GM12878 (cell line): ENCODE measurements around the gene EPAS1. TPM values are rescaled to one million over a fixed set of nuclear protein-coding genes. Genes with fewer than 3 reads are reported as not detected.

Experiments used
- ATAC-seq: fragments of 200-7000 bp; cut with Tn5 transposase; 3 replicates; pipeline ENCODE4 v1.9.1; 2020; ENCODE audit warnings: mild to moderate bottlenecking, moderate library complexity
- BruUV-seq: library from RNA; stranded (reverse); fragments of 400-500 nt; replicated peaks from 2 replicates; lab custom pipeline; 2021; lab: Mats Ljungman, UMichigan
- CTCF ChIA-PET: fragments of 300-600 bp; sonication (Branson Sonifier 250); formaldehyde crosslinking; extraction: SDS; loops from one replicate; lab custom pipeline; 2021; ENCODE audit warnings: inconsistent platforms; lab: Yijun Ruan, JAX
- POLR2A ChIA-PET: fragments of 350-600 bp; formaldehyde crosslinking; extraction: SDS; loops from one replicate; lab custom pipeline; 2021; ENCODE audit warnings: inconsistent platforms; lab: Charles Lee
- RAD21 ChIA-PET: fragments of 300-600 bp; sonication (Branson Sonifier 250); formaldehyde crosslinking; loops from one replicate; lab custom pipeline; 2023; ENCODE audit warnings: antibody characterized with exemption; ENCODE audit not compliant: unreplicated experiment; lab: Charles Lee
- SMC1A ChIA-PET: fragments of 300-600 bp; sonication (Branson Sonifier 250); formaldehyde crosslinking; loops from one replicate; lab custom pipeline; 2023; ENCODE audit not compliant: unreplicated experiment, uncharacterized antibody; lab: Charles Lee
- DNase-seq: peaks from one replicate; pipeline ENCODE4 v3.0.0-alpha.2; 2011; ENCODE audit warnings: low read depth, low spot score
- FAIRE-seq: peaks from 3 replicates; lab custom pipeline; 2011; peaks lifted over from hg19 to GRCh38; lab: Jason Lieb, UNC
- H2AFZ ChIP-seq: 2 replicates; pipeline ENCODE4 v1.6.0; 2011; ENCODE audit warnings: low read depth, low read length, control low read depth; ENCODE audit not compliant: control insufficient read depth
- H3K27ac ChIP-seq: 2 replicates; pipeline ENCODE4 v1.5.1; 2011; ENCODE audit warnings: control low read depth; ENCODE audit not compliant: control insufficient read depth, insufficient read depth
- H3K27me3 ChIP-seq, 2 experiments: replicated peaks in 1 of 2; 2 replicates each; pipeline versions ENCODE4 v1.6.0 to v1.6.1; 2011; ENCODE audit warnings: low read length in 1 of 2; ENCODE audit not compliant: control insufficient read depth in 2 of 2, insufficient read depth in 2 of 2
- H3K36me3 ChIP-seq, 2 experiments: 2 replicates each; pipeline ENCODE4 v1.5.1; 2011; ENCODE audit warnings: low read length in 1 of 2; ENCODE audit not compliant: control insufficient read depth in 2 of 2, insufficient read depth in 2 of 2
- H3K4me1 ChIP-seq: 2 replicates; pipeline ENCODE4 v1.6.1; 2011; ENCODE audit warnings: mild to moderate bottlenecking, low read length, moderate library complexity, mixed read lengths; ENCODE audit not compliant: control insufficient read depth, insufficient read depth
- H3K4me2 ChIP-seq: 2 replicates; pipeline ENCODE4 v1.6.0; 2011; ENCODE audit warnings: control low read depth; ENCODE audit not compliant: control insufficient read depth, insufficient read depth
- H3K4me3 ChIP-seq: fragments of 200-600 bp; sonication (generic); 2 replicates; pipeline ENCODE4 v1.5.1; 2016
- H3K79me2 ChIP-seq: 2 replicates; pipeline ENCODE4 v1.6.0; 2011; ENCODE audit warnings: low read length; ENCODE audit not compliant: control insufficient read depth, insufficient read depth
- H3K9ac ChIP-seq: 2 replicates; pipeline ENCODE4 v1.8.0; 2011; ENCODE audit warnings: low read length, control low read depth, mixed read lengths; ENCODE audit not compliant: control insufficient read depth, insufficient read depth
- H3K9me3 ChIP-seq: replicated peaks from 3 replicates; pipeline ENCODE4 v1.5.1; 2011; ENCODE audit warnings: mild to moderate bottlenecking, low read length; ENCODE audit not compliant: control insufficient read depth, insufficient read depth
- H4K20me1 ChIP-seq: 2 replicates; pipeline ENCODE4 v1.6.0; 2011; ENCODE audit not compliant: control insufficient read depth, insufficient read depth
- CEBPB ChIP-seq, 2 experiments: fragments of 150-350 bp in 1 of 2; IDR thresholded peaks; 2 replicates each; pipeline ENCODE4 v1.6.1; 2012 to 2014; ENCODE audit warnings: low read depth in 2 of 2, low read length in 2 of 2, borderline replicate concordance in 1 of 2, inconsistent platforms in 1 of 2
- CHD1 ChIP-seq: IDR thresholded peaks from 2 replicates; pipeline ENCODE4 v1.6.1; 2012; ENCODE audit warnings: low read depth, low read length, improper control_type of control experiment
- HCFC1 ChIP-seq: fragments of 150-350 bp; IDR thresholded peaks from 2 replicates; pipeline ENCODE4 v1.6.1; 2014; ENCODE audit warnings: low read length
- IKZF1 ChIP-seq: fragments of 450-650 bp; conservative IDR thresholded peaks from 2 replicates; pipeline ENCODE4 v1.6.1; 2017; ENCODE audit warnings: antibody characterized with exemption, mild to moderate bottlenecking
- JUND ChIP-seq: IDR thresholded peaks from 2 replicates; pipeline ENCODE4 v1.6.1; 2012; ENCODE audit warnings: low read depth, mild to moderate bottlenecking, low read length, improper control_type of control experiment, moderate library complexity
- MEF2B ChIP-seq: fragments of 450-650 bp; IDR thresholded peaks from 2 replicates; pipeline ENCODE4 v1.6.1; 2018; ENCODE audit warnings: mild to moderate bottlenecking, moderate library complexity; ENCODE audit not compliant: partially characterized antibody, poor library complexity, severe bottlenecking
- NFIC ChIP-seq: IDR thresholded peaks from 2 replicates; pipeline ENCODE4 v1.6.1; 2012; ENCODE audit warnings: low read depth, mild to moderate bottlenecking, inconsistent platforms, low read length, moderate library complexity
- NFYB ChIP-seq: IDR thresholded peaks from 2 replicates; pipeline ENCODE4 v1.6.1; 2011; ENCODE audit warnings: low read depth, mild to moderate bottlenecking, low read length, improper control_type of control experiment, moderate library complexity; ENCODE audit not compliant: insufficient read depth
- PKNOX1 ChIP-seq: fragments of 450-650 bp; IDR thresholded peaks from 2 replicates; pipeline ENCODE4 v1.6.1; 2016; ENCODE audit warnings: mild to moderate bottlenecking
- PML ChIP-seq: IDR thresholded peaks from 2 replicates; pipeline ENCODE4 v1.6.1; 2012; ENCODE audit warnings: low read length, inconsistent platforms
- POLR2A ChIP-seq: IDR thresholded peaks from 2 replicates; pipeline ENCODE4 v1.6.1; 2011; ENCODE audit warnings: low read depth, mild to moderate bottlenecking, low read length
- RCOR1 ChIP-seq: conservative IDR thresholded peaks from 2 replicates; pipeline ENCODE4 v1.6.1; 2012; ENCODE audit warnings: low read depth, low read length, improper control_type of control experiment
- SMAD5 ChIP-seq: IDR thresholded peaks from 2 replicates; pipeline ENCODE4 v1.6.1; 2016; ENCODE audit warnings: antibody characterized with exemption, low read depth
- SMC3 ChIP-seq: IDR thresholded peaks from 2 replicates; pipeline ENCODE4 v1.6.1; 2011; ENCODE audit warnings: low read length, improper control_type of control experiment, borderline replicate concordance
- SREBF2 ChIP-seq: IDR thresholded peaks from 2 replicates; pipeline ENCODE4 v1.6.1; 2012; ENCODE audit warnings: mild to moderate bottlenecking, low read length
- TARDBP ChIP-seq: IDR thresholded peaks from 2 replicates; pipeline ENCODE4 v1.6.1; 2016; ENCODE audit warnings: borderline replicate concordance
- ZNF274 ChIP-seq: IDR thresholded peaks from one replicate; pipeline ENCODE4 v1.8.0; 2011; ENCODE audit not compliant: insufficient read length, insufficient read depth
- ZNF592 ChIP-seq: fragments of 450-650 bp; IDR thresholded peaks from 2 replicates; pipeline ENCODE4 v1.6.1; 2017; ENCODE audit warnings: mild to moderate bottlenecking, moderate library complexity
- ZZZ3 ChIP-seq: IDR thresholded peaks from 2 replicates; pipeline ENCODE4 v1.6.1; 2011; ENCODE audit warnings: low read depth; ENCODE audit not compliant: control insufficient read depth, insufficient read length
- WGBS: methylation state at CpG from one replicate; pipeline ENCODE4 v1.1.6; 2016; ENCODE audit warnings: low lambda C conversion rate; ENCODE audit not compliant: insufficient replicate concordance, insufficient coverage; ENCODE audit errors: missing lambda C conversion rate; 5-methylcytosine and 5-hydroxymethylcytosine counted together
- in situ Hi-C: fragments of 300-500 bp; cut with MboI; formaldehyde crosslinking; loops from 9 replicates; pipeline ENCODE4 v1.14.3; 2018; ENCODE audit warnings: mixed read lengths
- intact Hi-C: fragments of 100-400 bp; cut with micrococcal nuclease; formaldehyde crosslinking; loops from one replicate; pipeline ENCODE4 v1.14.2; 2022; ENCODE audit not compliant: unreplicated experiment
- polyA plus RNA-seq, 11 experiments: library from polyadenylated mRNA; depleted of rRNA in 4 of 11; unstranded in 6 of 11; stranded (reverse) in 5 of 11; fragments of >200 nt; fragmentation: Nextera tagmentation in 4 of 11; fragmentation: Illumina TruSeq in 1 of 11; extraction: Ambion mirVana in 4 of 11; extraction: Trizol in 1 of 11; gene quantifications; 1 replicate in 1 of 11; 2 replicates in 10 of 11; pipeline versions ENCODE4 v1.2.1 to v1.2.3, GENCODE V29; 2011 to 2016; ENCODE audit warnings: inconsistent platforms in 2 of 11, missing spikeins in 2 of 11, low read depth in 1 of 11
- total RNA-seq, 4 experiments: library from RNA; depleted of rRNA in 3 of 4; stranded (reverse); fragments of >200 nt in 3 of 4; fragmentation: Illumina TruSeq in 1 of 4; extraction: Trizol in 1 of 4; gene quantifications; 2 replicates each; pipeline versions ENCODE4 v1.2.1 to v1.2.3, GENCODE V29; 2013 to 2021
- TF ChIP-seq, protein P1 (sequence below): IDR thresholded peaks from 2 replicates; pipeline ENCODE4 v1.6.1; 2012; ENCODE audit warnings: low read depth, low read length, improper control_type of control experiment

Gene EPAS1
- total and polyA plus RNA-seq, 10 of the 15 experiments (the other 5 are each of a cell fraction or from before 2014, with no cell fraction given), result 0.11 to 22.0 (median 1.3) TPM; not detected in 1

DNA sequence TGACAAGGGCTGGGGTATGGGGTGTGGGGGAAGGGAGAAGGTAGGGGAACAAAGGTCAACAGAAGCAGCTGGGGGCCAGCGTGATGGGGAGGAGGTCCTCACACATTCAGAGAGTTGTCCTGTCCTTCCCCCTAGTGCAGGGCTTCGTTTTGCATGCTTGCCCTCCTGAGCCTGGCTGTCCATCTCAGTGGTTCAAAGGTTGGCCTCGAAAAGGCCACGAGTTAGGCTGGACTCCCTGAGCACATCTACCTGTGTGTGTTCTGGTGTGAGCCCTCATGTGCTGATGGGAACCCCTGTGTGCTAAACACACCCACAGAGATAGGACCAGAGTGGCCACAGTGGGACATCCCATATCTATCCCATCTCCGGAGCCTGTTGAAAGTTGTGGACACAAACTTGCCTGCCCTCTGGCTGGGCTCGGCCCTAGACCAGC, 51.9 kb downstream of the EPAS1 start:
- no peak overlapping the region for H3K4me3 ChIP-seq
- POLR2A ChIA-PET, result no interaction called here
- no peak overlapping the region for H3K27ac ChIP-seq
- CTCF ChIA-PET, result interaction anchor here (0.9 to 1.1 kb wide), 4 partner anchors 15 to 355 kb away, joined by 3 read pairs; no protein-coding TSS in a partner anchor
- peaks cover 0 to 3% of the 10 kb centered on the region in 2 experiments; a peak in 1 of 4 replicates for H3K27me3 ChIP-seq
- no peak for ATAC-seq
- no peak overlapping the region for H3K4me2 ChIP-seq
- DNase-seq, result no peak
- TF ChIP-seq SREBF2 (no peak), PKNOX1 (no peak), PML (no peak), POLR2A (no peak), ZZZ3 (no peak), TARDBP (no peak), SMAD5 (no peak), MEF2B (no peak), ZNF592 (no peak), HCFC1 (no peak), NFIC (no peak), RCOR1 (no peak), CHD1 (no peak), IKZF1 (no peak), ZNF274 (no peak), JUND (no peak), SMC3 (no peak), NFYB (no peak), CEBPB (IDR thresholded peaks at IDR 0.05; ENCODE audit: borderline replicate concordance in 1 of 2, low read depth in 2 of 2, low read length in 2 of 2) (no peak)
- TF ChIP-seq, protein P1, sequence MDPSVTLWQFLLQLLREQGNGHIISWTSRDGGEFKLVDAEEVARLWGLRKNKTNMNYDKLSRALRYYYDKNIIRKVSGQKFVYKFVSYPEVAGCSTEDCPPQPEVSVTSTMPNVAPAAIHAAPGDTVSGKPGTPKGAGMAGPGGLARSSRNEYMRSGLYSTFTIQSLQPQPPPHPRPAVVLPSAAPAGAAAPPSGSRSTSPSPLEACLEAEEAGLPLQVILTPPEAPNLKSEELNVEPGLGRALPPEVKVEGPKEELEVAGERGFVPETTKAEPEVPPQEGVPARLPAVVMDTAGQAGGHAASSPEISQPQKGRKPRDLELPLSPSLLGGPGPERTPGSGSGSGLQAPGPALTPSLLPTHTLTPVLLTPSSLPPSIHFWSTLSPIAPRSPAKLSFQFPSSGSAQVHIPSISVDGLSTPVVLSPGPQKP, result no peak
- no peaks in the 10 kb centered on the region; a peak in 1 of 4 replicates for H3K36me3 ChIP-seq
- RAD21 ChIA-PET, result no interaction called here
- SMC1A ChIA-PET, result interaction anchor here (1.2 to 2.0 kb wide), 4 partner anchors 11 to 286 kb away, joined by 4 to 5 read pairs (median 4); no protein-coding TSS in a partner anchor
- no peak overlapping the region for H3K9ac ChIP-seq
- in situ Hi-C loops, result no loop called here
- H3K4me1 ChIP-seq, result peaks cover 5% of the 10 kb centered on the region
- no peaks in the 10 kb centered on the region for H3K79me2 ChIP-seq
- no peaks in the 10 kb centered on the region for H3K9me3 ChIP-seq
- no TSS peak for BruUV-seq
- 41% methylated on average over 6 of the region's 6 CpGs for WGBS
- no peak for FAIRE-seq
- H4K20me1 ChIP-seq, result no peaks in the 10 kb centered on the region
- no peak overlapping the region for H2AFZ ChIP-seq
- intact Hi-C loops, result no loop called here
